ENCODE results near the gene NFIX.

Gene NFIX

GRCh38 chr19:13132471-13133180 is 137.4 kb downstream of the NFIX start:
- H3K27ac ChIP-seq (ENCODE audit: low read length) = no peak overlapping the region

DNA sequence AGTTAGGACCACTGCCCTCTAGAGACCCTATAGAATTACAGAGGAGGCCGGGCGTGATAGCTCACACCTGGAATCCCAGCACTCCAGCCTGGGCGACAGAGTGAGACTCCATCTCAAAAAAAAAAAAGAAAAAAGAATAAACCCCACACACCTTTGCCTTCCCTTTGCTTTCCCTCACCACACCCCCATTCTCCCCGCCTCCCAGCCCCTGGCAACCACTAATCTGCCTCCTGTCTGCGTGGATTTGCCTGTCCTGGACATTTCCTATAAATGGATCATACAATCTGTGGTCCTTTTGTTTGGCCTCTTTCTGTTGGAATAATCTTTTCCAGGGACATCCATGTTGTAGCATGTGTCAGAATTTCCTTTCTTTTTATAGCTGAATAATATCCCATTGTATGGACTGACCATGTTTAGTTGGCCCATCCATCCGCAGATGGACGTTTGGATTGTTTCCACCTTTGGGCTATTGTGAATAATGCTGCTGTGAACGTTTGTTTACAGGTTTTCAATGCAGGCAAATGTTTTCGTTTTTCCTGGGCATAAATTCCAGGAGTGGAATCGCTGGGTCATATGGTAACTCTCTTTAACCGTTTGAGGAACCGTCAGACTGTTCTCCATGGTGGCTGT is 138.1 kb downstream of the NFIX start:
- H3K36me3 ChIP-seq (ENCODE audit: control insufficient read depth, insufficient read depth, low read length) = peaks cover 35% of the 10 kb centered on the region

More at GRCh38 chr19:13132471-13133180, 137.4 kb downstream of the NFIX start:
- Histone ChIP-seq H3K27me3 (ENCODE audit: control insufficient read depth, insufficient read depth, low read length) (no peaks in the 10 kb centered on the region), H3K9me3 (ENCODE audit: control insufficient read depth, insufficient read depth, low read length) (no peaks in the 10 kb centered on the region), H3K4me3 (ENCODE audit: low read length) (no peak overlapping the region), H3K4me1 (ENCODE audit: control insufficient read depth, insufficient read depth, low read length) (no peaks in the 10 kb centered on the region), H3K36me3 (ENCODE audit: control insufficient read depth, insufficient read depth, low read length) (peaks cover 28% of the 10 kb centered on the region)
- no CpG with 5 or more reads among the region's 8 CpGs for WGBS (ENCODE audit: insufficient coverage, insufficient read length)
- no peak for DNase-seq (ENCODE audit: low read depth, low spot score)

DNA sequence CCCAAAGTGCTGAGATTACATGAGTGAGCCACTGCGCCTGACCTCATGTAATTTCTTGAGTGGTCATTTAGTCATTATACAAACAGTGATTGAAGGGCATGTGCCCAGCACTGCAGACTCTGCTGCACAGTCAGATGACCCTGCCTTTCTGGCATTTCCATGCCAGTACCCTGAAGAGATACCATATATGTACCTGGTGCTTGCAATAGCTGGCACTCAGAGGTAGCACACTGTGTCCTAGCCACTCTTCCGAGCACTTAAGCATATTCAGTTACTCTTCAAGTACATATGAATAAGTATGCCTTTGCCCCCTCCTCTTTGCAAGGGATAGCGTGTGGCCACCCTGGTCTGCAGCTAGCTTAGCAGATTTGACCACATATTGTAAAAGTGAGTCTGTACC is 139.4 kb downstream of the NFIX start:
- no peaks in the 10 kb centered on the region; the same call in 1 of the 2 replicates for H3K4me1 ChIP-seq (ENCODE audit: control insufficient read depth, insufficient read depth, low read length)
- no peak for DNase-seq (ENCODE audit: low read depth, low spot score)
- H3K4me3 ChIP-seq (ENCODE audit: low read length) = no peak overlapping the region
- H3K27me3 ChIP-seq (ENCODE audit: control insufficient read depth, insufficient read depth, low read length) = no peaks in the 10 kb centered on the region
- H3K27ac ChIP-seq (ENCODE audit: low read length) = no peak overlapping the region
- no peaks in the 10 kb centered on the region for H3K9me3 ChIP-seq (ENCODE audit: control insufficient read depth, insufficient read depth, low read length)
- peaks cover 38% of the 10 kb centered on the region for H3K36me3 ChIP-seq (ENCODE audit: control insufficient read depth, insufficient read depth, low read length)
- WGBS (ENCODE audit: insufficient coverage, insufficient read length) = no CpG with 5 or more reads among the region's 3 CpGs

More for the DNA sequence above, 138.1 kb downstream of the NFIX start:
- no peak overlapping the region for H3K4me3 ChIP-seq (ENCODE audit: low read length)
- H3K27ac ChIP-seq (ENCODE audit: low read length) = no peak overlapping the region
- WGBS (ENCODE audit: insufficient coverage, insufficient read length) = no CpG with 5 or more reads among the region's 12 CpGs
- H3K9me3 ChIP-seq (ENCODE audit: control insufficient read depth, insufficient read depth, low read length) = no peaks in the 10 kb centered on the region
- DNase-seq (ENCODE audit: low read depth, low spot score) = no peak
- H3K27me3 ChIP-seq (ENCODE audit: control insufficient read depth, insufficient read depth, low read length) = no peaks in the 10 kb centered on the region
- H3K4me1 ChIP-seq (ENCODE audit: control insufficient read depth, insufficient read depth, low read length) = no peaks in the 10 kb centered on the region; the same call in 1 of the 2 replicates

- no peaks in the 10 kb centered on the region for H3K27me3 ChIP-seq (ENCODE audit: control insufficient read depth, insufficient read depth, low read length)
- H3K4me1 ChIP-seq (ENCODE audit: control insufficient read depth, insufficient read depth, low read length) = no peaks in the 10 kb centered on the region; the same call in 1 of the 2 replicates
- H3K27ac ChIP-seq (ENCODE audit: low read length) = no peak overlapping the region
- no peaks in the 10 kb centered on the region for H3K9me3 ChIP-seq (ENCODE audit: control insufficient read depth, insufficient read depth, low read length)
- WGBS (ENCODE audit: insufficient coverage, insufficient read length) = no CpG with 5 or more reads among the region's 60 CpGs
- H3K4me3 ChIP-seq (ENCODE audit: low read length) = no peak overlapping the region
- no peak for DNase-seq (ENCODE audit: low read depth, low spot score)
- H3K36me3 ChIP-seq (ENCODE audit: control insufficient read depth, insufficient read depth, low read length) = peaks cover 38% of the 10 kb centered on the region
These were observed 140.1 kb downstream of the NFIX start for GRCh38 chr19:13135068-13136062.

- Histone ChIP-seq H3K4me3 (ENCODE audit: low read length) (no peak overlapping the region), H3K36me3 (ENCODE audit: control insufficient read depth, insufficient read depth, low read length) (peaks cover 38% of the 10 kb centered on the region), H3K27ac (ENCODE audit: low read length) (no peak overlapping the region), H3K9me3 (ENCODE audit: control insufficient read depth, insufficient read depth, low read length) (no peaks in the 10 kb centered on the region), H3K4me1 (ENCODE audit: control insufficient read depth, insufficient read depth, low read length) (no peaks in the 10 kb centered on the region; the same call in 1 of the 2 replicates), H3K27me3 (ENCODE audit: control insufficient read depth, insufficient read depth, low read length) (no peaks in the 10 kb centered on the region)
- no CpG with 5 or more reads among the region's 28 CpGs for WGBS (ENCODE audit: insufficient coverage, insufficient read length)
- no peak for DNase-seq (ENCODE audit: low read depth, low spot score)
These were observed 142.1 kb downstream of the NFIX start for GRCh38 chr19:13137290-13137794.

DNA sequence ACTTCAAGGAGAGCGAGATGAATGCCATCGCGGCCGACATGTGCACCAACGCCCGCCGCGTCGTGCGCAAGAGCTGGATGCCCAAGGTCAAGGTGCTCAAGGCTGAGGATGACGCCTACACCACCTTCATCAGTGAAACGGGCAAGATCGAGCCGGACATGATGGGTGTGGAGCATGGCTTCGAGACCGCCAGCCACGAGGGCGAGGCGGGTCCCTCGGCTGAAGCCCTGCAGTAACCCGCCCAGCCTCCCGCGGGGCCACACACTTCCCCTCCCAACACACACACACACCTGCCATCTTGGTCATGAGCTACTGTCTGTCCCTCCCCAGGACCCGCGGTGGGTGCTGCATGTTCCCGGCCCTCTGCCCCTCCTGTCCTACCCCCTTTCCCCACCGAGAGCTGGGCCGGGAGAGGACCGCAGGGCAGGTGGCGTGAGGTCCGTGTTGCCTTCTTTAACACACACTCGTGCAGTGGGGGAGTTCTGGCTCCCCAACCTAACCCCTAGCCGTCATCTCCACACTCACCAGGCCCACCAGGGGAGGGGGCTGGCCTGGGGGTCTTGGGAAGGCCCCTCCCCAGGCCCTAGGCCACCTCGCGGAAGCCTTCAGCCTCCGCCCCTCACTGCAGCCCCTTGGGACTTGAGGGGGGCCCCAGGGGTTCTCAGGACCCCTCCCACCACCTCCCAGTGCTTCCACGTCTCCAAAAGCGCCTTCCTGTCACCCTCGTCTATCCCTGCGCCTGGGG is 143.1 kb downstream of the NFIX start:
- H3K4me1 ChIP-seq (ENCODE audit: control insufficient read depth, insufficient read depth, low read length) = no peaks in the 10 kb centered on the region; the same call in 1 of the 2 replicates
- no peaks in the 10 kb centered on the region for H3K27me3 ChIP-seq (ENCODE audit: control insufficient read depth, insufficient read depth, low read length)
- DNase-seq (ENCODE audit: low read depth, low spot score) = no peak
- WGBS (ENCODE audit: insufficient coverage, insufficient read length) = no CpG with 5 or more reads among the region's 40 CpGs
- H3K4me3 ChIP-seq (ENCODE audit: low read length) = no peak overlapping the region; the same call in 1 of the 2 replicates
- peaks cover 38% of the 10 kb centered on the region for H3K36me3 ChIP-seq (ENCODE audit: control insufficient read depth, insufficient read depth, low read length)
- H3K9me3 ChIP-seq (ENCODE audit: control insufficient read depth, insufficient read depth, low read length) = no peaks in the 10 kb centered on the region
- no peak overlapping the region for H3K27ac ChIP-seq (ENCODE audit: low read length)

DNA sequence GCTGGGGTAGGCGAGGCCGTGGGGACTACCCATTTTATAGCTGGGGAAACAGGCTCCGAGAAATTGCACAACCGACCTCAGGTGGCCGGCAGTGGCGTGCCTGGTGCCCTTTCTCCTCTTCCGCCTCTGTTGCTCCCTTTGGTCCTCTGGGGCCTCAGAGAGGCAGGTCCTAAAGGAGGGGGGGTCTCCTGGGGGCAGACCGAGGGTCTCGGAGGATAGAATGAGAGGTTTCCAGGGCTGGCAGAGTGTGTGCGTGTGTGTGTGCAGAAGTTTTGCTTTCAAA is 143.6 kb downstream of the NFIX start:
- Histone ChIP-seq H3K27me3 (ENCODE audit: control insufficient read depth, insufficient read depth, low read length) (no peaks in the 10 kb centered on the region), H3K9me3 (ENCODE audit: control insufficient read depth, insufficient read depth, low read length) (no peaks in the 10 kb centered on the region), H3K4me1 (ENCODE audit: control insufficient read depth, insufficient read depth, low read length) (no peaks in the 10 kb centered on the region; the same call in 1 of the 2 replicates), H3K4me3 (ENCODE audit: low read length) (no peak overlapping the region), H3K36me3 (ENCODE audit: control insufficient read depth, insufficient read depth, low read length) (peaks cover 40% of the 10 kb centered on the region), H3K27ac (ENCODE audit: low read length) (no peak overlapping the region)
- no CpG with 5 or more reads among the region's 10 CpGs for WGBS (ENCODE audit: insufficient coverage, insufficient read length)
- DNase-seq (ENCODE audit: low read depth, low spot score) = no peak

GRCh38 chr19:13139633-13140311 is 144.5 kb downstream of the NFIX start:
- peaks cover 47% of the 10 kb centered on the region for H3K36me3 ChIP-seq (ENCODE audit: control insufficient read depth, insufficient read depth, low read length)
- no peak overlapping the region for H3K27ac ChIP-seq (ENCODE audit: low read length)
- H3K4me3 ChIP-seq (ENCODE audit: low read length) = no peak overlapping the region
- no peaks in the 10 kb centered on the region; the same call in 1 of the 2 replicates for H3K4me1 ChIP-seq (ENCODE audit: control insufficient read depth, insufficient read depth, low read length)
- DNase-seq (ENCODE audit: low read depth, low spot score) = no peak
- no CpG with 5 or more reads among the region's 11 CpGs for WGBS (ENCODE audit: insufficient coverage, insufficient read length)
- H3K27me3 ChIP-seq (ENCODE audit: control insufficient read depth, insufficient read depth, low read length) = no peaks in the 10 kb centered on the region
- no peaks in the 10 kb centered on the region for H3K9me3 ChIP-seq (ENCODE audit: control insufficient read depth, insufficient read depth, low read length)

- no peaks in the 10 kb centered on the region for H3K9me3 ChIP-seq (ENCODE audit: control insufficient read depth, insufficient read depth, low read length)
- peaks cover 8% of the 10 kb centered on the region for H3K36me3 ChIP-seq (ENCODE audit: control insufficient read depth, insufficient read depth, low read length)
- H3K27me3 ChIP-seq (ENCODE audit: control insufficient read depth, insufficient read depth, low read length) = no peaks in the 10 kb centered on the region
- no CpG with 5 or more reads among the region's 16 CpGs for WGBS (ENCODE audit: insufficient coverage, insufficient read length)
- no peak overlapping the region for H3K4me3 ChIP-seq (ENCODE audit: low read length)
- no peak overlapping the region for H3K27ac ChIP-seq (ENCODE audit: low read length)
- no peak for DNase-seq (ENCODE audit: low read depth, low spot score)
- no peaks in the 10 kb centered on the region for H3K4me1 ChIP-seq (ENCODE audit: control insufficient read depth, insufficient read depth, low read length)
These were observed 151.7 kb downstream of the NFIX start for GRCh38 chr19:13146763-13147563.

Measured in iPS DF 6.9 (cell line).